GM15510 (cell line): Measurements from ENCODE around the gene PROSER3.

ENCODE experiments used
- POLR2A ChIP-seq: IDR thresholded peaks from 3 replicates; pipeline ENCODE4 v1.6.1; 2011; ENCODE audit warnings: borderline replicate concordance; ENCODE audit not compliant: insufficient read length; ENCODE audit errors: extremely low read depth

Gene PROSER3

DNA sequence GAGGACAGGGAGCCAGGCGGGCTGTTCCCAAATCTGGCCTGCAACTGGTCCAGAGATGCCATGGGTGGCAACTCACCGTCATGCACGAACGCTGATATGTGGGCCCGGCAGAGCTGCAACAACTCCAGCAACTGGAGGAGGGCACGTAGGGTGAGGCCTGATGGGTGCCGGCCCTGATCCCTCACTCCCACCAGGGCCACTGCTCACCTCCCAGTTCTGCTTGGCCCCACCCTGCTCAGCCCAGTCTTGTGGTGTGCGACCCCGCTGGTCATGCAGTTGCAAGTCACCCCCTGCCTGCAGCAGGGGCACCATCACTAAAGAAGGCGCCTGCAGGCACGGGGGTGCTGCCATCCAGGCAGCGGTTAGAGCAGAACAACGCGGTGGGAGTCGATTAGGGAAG lies 34.3 kb downstream of the PROSER3 start:
- no peak for TF ChIP-seq POLR2A

DNA sequence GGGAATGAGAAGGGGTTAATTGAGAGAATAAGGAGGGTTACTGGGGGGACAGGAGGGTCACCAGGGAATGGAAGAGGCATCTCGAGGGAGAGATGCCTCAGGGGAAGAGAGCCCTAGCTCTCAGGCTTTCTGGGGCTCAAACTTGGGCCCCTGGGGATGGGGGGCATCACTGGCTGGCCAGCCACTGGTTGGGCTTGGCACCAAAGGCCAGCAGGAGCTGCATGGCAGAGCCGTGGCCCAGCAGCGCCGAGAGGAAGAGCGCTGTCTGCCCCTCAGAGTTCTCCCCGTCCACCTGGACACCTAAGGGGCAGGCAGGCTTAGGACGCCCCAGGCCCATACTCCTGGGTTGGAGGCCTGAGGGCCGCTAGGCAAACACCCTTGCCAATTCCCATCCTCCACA lies 34.9 kb downstream of the PROSER3 start:
- TF ChIP-seq POLR2A = no peak

DNA sequence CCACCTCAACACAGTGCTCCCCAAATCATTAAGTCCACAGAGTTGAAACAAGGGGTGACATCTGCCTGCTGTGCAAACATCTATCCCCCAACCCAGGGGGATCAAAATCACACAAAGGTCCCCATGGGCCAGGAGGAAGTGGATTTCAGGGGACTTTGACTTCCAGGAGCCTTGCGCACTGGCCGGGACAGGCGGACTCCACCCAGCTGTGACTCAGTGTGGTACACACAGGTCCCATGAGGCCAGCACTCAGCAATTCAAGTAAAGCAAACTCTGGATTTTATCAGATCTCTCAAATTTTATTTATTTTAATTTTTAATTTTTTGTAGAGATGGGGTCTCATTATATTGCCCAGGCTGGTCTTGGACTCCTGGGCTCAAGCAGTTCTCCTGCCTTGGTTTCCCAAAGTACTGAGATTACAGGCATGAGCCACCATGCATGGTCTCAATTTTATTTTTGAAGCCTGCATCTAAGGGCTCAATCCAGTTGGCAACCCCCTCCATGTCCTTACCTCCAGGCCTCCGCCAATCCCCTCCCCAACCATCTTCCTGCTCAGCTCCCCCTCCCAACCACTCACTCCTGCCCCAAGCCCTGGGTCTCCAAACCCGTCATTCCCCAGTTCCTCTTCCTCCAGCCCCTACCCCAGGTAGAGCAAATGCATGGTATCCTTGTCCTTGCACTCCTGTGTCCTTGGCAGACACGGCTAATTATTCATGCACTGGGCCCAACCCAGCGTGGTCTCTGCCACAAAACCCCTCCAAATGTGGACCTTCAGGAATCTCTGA lies 35.6 kb downstream of the PROSER3 start:
- TF ChIP-seq POLR2A = no peak

DNA sequence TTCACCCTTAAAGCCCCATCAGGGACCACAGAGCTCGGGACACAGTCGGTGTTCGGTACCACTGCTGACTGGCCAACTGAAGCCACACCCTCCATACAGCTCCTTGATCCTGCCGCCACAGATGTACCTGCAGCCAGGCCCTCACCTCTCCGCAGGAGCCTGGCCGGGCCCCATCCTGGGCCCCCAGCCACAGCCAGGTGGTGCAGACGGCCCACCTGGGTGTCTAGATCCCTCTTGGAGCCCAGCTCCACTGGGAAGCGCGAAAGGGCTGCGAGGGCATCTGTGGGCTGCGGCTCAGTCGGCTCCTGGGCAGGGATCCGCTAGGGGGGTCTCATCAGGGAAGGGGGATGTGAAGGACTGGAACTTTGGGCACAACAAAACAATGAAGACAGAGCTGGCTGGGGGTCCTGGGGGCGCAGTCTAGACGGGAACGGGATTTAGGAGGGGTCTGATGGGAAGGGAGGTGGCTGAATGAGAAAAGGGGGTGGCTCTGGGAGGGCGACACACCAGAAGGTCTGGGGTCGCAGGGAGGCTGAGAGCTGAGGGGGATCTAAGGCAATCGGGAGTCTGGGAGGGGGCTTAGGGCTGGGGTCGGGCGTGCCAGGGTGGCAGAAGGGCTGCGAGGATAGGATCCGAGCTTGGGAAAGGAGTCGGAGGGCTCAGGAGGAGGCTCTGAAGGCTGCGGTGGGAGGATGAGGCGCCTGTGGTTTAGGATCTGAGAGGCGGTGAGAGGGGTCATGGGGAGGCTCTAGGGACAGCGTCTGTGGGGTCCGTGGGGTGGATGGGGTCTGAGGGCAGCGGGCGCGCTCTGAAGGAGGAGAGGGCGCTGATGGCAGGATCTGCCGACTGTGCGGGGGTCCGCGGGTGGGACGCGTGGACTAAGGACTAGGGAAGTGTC lies 38.9 kb downstream of the PROSER3 start:
- no peak for TF ChIP-seq POLR2A

DNA sequence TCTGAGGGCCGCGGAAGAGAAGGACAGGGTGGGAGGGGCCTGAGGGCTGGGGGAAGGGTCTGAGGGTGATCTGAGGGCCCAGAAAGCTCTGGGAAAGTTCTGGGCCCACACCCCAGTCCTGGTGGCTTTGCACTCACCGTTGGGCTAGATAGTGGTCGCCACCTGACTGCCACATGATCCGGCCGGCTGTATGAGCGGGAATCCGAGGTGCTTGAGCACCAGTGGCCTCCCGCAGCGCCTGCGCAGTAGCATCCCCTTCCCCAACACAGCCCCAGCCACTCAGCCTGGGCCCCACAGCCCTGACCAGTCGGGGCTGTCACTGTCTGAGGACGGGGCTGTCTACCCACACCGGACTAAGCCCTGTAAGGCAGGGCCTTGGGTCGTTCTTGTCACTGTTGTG lies 39.7 kb downstream of the PROSER3 start:
- TF ChIP-seq POLR2A = no peak

DNA sequence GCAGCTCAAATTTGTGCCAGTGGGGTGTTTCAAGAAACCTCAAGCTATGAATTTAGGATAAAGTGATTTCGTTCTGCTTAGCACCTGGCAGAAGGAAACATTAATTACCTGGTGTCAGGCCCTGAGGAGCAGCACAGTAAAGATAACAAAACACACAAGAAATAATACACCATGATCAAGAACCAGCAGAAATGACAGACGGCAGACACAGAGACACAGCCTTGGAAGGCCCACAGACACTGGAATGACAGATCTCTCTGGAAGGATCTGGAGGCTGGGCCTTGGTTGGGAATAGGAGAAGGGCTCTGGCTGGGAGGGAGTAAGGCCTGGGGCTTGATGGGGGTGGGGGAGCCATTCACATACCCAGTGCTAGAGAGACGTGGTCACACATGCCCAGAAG lies 43.9 kb downstream of the PROSER3 start:
- TF ChIP-seq POLR2A = no peak

DNA sequence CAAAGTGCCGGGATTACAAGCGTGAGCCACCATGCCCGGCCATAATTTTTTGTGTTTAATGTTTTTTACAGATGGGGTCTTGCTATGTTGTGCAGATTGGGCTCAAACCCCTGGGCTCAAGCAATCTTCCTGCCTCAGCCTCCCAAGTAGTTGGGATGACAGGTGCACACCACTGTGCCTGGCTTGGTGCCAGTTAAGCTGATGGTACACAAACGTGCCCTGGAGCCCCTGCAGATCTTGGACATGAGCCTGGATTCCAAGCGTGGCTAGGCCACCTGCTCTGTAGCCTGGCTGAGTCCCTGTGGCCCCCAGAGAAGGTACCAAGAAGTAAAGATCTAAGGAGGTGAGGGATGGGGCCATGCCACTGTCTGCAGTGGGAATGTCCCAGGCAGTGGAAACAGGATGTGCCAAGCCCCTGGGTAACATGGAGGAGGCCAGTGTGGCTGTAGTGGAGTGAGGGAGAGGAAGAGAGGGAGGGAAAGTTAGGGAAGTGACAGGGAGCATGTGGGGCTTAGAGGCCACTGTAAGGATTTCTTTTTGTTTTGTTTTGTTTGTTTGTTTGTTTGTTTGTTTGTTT lies 47.6 kb downstream of the PROSER3 start:
- no peak for TF ChIP-seq POLR2A

DNA sequence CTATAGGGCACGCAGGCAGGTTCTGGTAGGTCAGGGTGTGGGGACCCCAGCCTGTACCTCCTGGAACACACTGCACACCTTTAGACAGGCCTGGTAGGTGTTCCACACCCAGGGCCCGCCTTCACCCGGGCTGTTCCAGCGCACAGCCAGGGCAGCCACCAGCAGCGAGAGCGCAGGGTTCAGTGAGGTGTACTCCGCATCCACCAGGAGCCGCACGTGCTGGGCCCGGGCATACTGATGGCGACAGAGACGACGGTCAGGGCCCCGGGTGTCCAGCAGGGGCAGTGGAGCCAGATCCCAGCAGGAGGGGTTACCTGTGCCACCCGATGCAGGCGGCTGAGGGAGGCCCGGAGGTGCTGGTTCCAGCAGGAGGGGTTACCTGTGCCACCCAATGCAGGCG lies 48.6 kb downstream of the PROSER3 start:
- TF ChIP-seq POLR2A = no peak

DNA sequence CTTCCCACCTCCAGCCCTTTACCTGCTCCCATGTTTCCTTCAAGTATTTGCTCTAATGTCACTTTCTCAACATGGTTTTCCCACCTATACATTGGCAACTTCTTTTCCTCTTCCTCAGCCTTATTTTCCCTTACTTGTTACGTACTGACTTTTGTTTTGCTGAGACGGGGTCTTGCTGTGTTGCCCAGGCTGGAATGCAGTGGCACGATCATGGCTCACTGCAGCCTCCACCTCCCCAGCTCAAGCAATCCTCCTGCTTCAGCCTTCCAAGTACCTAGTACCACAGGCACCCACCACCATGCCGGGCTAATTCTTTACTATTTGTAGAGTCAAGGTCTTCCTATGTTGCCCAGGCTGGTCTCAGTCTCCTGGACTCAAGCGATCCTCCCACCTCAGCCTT lies 49.7 kb downstream of the PROSER3 start:
- no peak for TF ChIP-seq POLR2A

DNA sequence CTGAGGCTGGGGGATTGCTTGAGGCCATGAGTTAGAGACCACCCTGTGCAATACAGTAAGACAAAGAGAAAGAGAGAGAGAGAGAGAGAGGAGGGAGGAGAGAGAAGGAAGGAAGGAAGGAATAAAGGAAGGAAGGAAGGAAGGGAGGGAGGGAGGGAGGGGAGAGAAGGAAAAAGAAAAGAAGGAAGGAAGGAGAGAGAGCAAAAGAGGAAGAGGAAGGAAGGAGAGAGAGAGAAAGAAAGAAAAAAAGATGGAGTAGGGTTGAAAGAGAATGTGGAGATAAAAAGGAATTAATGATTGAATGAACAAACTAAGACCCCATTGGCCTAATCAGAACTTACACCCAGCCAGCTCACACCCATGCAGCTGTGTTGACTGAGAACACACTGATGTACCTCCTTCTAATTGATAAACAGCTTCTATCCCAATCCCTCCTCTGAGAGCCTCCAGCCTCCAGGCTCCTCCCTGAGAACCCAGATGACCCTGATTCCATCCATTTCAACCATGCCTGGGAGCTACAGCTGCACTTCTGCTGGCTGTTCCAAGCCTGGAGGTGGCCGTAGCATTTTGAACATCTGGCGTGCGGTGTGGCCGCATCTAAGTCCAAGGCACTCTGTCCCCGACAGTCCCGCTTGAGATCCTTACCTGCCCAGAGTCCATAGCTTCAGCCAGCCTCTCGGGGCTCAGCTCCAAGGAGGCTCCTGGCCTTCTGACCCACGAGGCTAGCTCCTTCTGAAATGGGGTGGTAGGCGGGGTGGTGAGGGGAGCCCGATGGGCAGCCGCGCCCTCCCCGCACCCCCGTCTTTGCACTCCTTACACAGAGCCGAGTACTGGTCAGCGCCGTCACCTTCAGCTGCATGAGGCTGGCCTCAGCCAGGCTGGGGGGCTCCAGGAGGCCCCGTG lies 53.6 kb downstream of the PROSER3 start:
- TF ChIP-seq POLR2A = no peak

DNA sequence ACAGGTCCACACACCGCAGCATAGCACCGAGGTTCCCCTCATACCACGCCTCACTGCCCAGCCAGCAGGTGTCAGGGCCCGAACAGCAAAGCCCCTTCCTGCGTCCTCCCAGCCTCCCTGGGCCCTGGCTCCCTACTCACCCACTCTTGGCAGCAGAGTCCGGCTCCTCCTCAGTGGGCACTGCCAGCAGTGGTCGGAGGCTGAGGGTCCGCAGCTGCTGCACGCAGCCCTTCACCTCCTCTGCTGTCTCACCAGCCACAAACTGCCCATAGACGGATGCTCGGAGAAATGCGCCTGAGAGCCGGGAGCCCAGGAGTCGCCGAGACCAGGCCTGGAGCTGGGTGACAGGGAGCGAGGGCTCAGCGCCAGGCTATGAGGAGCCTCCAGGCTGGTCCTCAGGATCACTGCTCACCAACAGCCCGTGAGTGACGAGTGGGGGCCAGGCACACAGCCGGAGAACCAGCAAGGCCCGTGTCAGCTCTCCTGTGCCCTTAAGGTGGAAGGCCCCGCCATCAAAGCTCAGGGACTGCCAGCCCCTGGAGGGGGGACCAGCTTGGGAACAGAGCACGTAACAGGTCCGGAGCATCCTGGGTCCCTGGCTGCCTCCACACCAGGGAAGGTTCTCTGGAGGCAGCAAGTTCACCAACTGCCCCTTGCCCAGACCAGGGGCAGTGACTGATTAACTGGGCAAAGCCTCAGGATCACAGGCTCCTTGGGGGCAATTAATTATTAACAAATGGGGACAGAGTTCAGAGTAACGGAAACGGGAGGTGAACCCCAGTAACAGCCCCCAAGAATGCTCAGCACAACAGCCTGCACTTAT lies 54.5 kb downstream of the PROSER3 start, which contains the start of gene PRODH2:
TSS of gene PRODH2 (minus strand) at position 626 of the 823 bp plus-strand sequence. CDS start at position 586, 40 bp downstream.
- no peak for TF ChIP-seq POLR2A

DNA sequence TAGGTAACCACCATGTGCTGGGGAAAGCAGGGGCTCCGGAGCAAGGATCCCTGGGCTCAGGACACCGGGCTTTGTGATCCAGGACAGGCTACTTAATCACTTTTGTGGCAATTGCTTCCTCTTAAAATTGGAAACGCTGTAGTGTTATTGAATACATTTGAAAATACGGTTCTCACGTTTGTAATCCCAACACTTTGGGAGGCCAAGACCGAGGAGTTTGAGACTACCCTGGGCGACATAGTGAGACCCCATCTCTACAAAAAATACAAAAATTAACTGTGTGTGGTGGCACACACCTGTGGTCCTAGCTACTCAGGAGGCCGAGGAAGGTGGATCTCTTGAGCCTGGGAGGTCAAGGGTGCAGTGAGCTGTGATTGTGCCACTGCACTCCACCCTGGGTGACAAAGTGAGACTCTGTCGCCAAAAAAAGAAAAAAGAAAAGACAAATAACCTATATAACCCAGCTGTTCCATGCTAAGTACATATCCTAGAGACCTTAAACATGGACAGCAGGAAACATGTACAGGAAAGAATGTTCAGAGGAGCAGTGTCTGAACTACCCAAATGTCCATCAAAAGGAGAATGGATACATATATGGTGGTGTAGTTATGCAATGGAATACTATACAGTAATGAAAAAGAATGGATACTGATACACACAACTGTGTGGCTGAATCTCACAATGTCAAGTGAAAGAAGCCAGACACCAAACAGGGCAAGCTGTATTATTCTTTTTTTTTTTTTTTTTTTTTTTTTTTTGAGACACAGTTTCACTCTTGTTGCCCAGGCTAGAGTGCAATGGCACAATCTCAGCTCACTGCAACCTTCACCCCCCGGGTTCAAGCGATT lies 55.3 kb downstream of the PROSER3 start:
- TF ChIP-seq POLR2A = no peak

DNA sequence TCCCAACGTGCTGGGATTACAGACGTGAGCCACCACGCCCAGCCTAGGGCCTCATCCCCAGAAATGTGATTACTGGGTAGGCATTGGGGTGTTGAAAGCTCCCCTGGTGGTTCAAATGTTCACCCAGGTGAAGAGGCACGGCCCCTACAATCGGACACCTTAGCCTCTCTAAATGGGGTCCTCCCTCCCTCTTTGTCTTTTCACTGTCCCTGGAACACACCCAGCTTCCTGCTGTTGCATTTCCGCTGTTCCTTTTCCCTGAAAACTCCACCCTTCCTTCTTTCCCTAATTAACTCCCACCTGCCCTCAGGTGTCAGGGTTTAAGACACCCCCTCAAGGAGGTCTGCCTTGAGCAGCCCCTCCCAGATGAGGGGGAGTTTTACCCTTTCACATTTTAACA lies 58.3 kb downstream of the PROSER3 start:
- no peak for TF ChIP-seq POLR2A

DNA sequence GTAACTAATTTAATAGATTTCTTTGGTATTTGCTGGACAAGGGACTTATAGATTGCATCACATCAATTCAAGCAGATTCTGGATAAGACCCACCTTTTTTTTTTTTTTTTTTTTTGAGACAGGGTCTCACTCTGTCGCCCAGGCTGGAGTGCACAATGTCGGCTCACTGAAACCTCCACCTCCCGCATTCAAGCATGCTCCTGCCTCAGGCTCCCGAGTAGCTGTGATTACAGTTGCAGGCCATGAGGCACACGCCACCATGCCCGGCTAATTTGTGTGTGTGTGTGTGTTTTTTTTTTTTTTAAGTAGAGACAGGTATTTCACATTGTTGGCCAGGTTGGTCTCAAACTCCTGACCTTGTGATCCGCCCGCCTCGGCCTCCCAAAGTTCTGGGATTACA lies 58.9 kb downstream of the PROSER3 start:
- no peak for TF ChIP-seq POLR2A
